Endometrial microvascular endothelial cells (primary cell): ENCODE measurements around the gene RBM15B. TPM values are rescaled to one million over a fixed set of nuclear protein-coding genes. Genes with fewer than 3 reads are reported as not detected.

Source experiments
- in situ Hi-C: cut with HindIII; loops from 2 replicates; pipeline ENCODE4 v1.10.0; 2017; ENCODE audit warnings: low sequenced_read_pairs, low pct_unique_long_range_greater_than_20kb; ENCODE audit errors: inconsistent ontology term
- total RNA-seq: library from RNA; depleted of rRNA; stranded (reverse); fragments of >200 nt; gene quantifications from one replicate; pipeline ENCODE4 v1.2.3, GENCODE V29; 2015; ENCODE audit errors: inconsistent ontology term

The RBM15B gene
- total RNA-seq, 1 donor from 2014 or later: 30.2 TPM

DNA sequence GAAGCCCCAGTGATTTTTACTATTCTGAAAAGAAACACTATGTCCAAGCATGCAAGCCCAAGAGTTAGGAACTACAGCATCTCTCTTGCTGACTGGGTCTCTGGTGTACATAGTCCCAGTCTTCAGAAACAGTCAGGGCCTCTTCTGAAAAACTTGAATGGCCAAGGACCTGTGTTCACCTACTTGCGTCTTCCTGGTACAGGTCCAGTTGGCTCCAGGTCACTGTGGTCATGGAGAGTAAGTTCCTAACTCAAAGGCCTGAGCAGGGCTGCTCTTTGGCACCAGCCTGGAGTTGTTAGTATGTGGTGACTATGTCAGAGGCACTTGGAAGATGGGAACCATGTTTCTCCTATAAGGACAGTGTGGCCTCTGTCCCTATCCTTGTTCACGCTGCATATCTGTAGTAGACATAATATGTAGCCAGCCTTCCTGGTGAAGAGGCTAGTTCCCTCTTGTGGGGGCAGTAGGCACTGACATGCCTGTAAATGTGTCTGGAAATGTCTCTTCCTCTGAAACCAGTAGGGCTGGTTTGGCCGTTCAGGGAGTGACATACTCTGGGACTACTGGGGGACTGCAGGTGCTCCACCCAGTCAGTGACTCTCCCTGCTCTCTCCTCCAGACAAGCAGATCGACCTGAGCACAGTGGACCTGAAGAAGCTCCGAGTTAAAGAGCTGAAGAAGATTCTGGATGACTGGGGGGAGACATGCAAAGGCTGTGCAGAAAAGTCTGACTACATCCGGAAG is 2.6 kb upstream of the RBM15B start:
- in situ Hi-C loops: loop anchor here (25.0 kb wide), 2 partner anchors 276 to 776 kb away; partner anchors contain the start of genes CISH and MAPKAPK3

DNA sequence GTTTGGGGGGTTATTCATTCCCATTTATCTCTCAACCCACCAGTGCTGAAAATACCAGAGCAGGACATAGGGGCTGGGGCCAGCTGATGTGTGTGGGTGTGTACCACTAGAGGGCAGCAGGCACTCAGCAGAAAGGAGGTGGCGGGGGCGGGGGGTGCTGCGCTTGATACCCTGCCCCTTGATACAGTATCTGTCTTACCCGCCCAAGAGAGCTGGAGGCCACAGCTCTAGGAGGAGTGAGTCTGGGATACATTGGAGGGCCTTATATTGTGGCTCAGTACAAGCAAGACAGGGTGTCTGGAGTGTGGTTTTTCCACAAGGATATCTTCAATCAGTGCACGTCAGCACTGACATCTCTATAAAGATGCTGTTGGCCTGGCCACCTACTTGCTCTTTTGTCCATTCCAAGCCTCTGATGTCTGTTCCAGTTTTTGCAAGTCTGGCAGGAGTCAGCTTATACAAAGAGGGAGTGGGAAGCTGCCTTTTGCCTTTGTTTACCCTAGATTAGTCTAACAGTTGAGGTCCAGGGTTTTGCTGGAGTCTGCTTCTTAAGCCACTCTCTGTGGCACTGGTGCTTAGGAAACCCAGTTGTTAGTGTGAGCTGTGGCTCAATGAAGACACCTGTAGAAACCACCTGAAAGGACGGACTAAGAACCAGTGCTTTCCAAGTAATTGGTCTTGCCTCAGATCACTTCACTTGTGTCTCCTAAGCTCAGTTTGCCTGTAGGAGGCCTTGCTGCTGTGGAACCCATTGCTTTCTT is 1.5 kb upstream of the RBM15B start:
- in situ Hi-C loops: loop anchor here (25.0 kb wide), 2 partner anchors 277 to 777 kb away; partner anchors contain the start of genes CISH and MAPKAPK3

DNA sequence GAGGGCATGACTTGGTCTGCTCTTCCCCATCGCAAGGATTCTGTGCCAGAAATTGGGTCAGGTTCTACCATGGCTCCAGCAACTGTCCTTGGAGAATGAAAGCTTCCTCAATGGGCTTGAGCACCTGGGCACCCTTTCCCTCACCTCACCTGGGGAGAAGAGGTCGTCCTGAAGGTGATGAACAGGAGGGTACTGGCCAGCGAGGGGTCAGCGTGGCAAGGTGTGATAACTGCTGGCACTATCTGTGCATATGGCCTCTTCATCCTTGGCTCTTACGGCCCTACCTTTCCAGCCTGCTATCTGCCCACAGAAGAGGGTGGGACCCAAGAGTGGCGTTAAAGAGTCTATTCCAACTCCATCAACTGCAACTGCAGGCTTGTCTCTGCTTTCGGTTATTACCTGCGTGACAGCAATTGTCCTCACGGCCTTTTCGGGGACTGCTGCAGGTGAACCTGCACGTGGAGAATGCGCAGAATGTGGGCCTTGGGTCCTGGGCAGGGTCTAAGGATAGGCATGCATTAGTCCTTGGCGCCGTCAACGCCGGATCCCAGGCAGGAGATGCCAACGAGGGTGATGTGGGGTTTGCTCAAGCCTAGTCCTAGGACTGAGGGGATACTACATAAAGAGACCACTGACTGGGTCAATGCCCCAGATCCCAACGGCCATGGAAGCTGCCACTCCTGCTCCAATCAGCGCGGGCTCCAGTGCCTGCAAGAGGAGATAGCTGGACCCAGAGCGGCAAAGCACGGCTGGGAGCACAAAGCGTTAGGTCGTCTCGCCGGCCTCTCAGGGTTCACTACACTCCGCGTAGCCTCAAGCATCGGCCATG is 625 bp upstream of the RBM15B start:
- in situ Hi-C loops: loop anchor here (25.0 kb wide), 2 partner anchors 278 to 778 kb away; partner anchors contain the start of genes CISH and MAPKAPK3

DNA sequence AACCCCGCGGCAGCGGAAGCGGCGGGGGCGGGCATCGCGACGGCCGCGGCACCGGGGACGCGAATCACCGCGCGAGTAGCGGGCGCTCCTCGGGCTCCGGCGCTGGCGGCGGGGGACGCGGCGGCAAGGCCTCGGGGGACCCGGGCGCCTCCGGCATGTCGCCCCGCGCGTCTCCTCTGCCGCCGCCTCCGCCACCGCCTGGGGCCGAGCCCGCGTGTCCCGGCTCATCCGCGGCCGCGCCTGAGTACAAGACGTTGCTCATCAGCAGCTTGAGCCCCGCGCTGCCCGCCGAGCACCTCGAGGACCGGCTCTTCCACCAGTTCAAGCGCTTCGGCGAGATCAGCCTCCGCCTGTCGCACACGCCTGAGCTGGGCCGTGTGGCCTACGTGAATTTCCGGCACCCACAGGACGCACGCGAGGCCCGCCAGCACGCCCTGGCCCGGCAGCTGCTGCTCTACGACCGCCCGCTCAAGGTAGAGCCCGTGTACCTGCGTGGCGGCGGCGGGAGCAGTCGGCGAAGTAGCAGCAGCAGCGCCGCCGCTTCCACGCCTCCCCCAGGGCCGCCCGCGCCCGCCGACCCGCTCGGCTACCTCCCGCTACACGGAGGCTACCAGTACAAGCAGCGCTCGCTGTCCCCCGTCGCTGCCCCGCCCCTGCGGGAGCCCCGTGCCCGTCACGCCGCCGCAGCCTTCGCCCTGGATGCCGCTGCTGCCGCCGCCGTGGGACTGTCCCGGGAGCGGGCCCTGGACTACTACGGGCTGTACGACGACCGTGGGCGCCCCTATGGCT is 675 bp downstream of the RBM15B start:
- in situ Hi-C loops: loop anchor here (25.0 kb wide), 2 partner anchors 279 to 779 kb away; partner anchors contain the start of genes CISH and MAPKAPK3

DNA sequence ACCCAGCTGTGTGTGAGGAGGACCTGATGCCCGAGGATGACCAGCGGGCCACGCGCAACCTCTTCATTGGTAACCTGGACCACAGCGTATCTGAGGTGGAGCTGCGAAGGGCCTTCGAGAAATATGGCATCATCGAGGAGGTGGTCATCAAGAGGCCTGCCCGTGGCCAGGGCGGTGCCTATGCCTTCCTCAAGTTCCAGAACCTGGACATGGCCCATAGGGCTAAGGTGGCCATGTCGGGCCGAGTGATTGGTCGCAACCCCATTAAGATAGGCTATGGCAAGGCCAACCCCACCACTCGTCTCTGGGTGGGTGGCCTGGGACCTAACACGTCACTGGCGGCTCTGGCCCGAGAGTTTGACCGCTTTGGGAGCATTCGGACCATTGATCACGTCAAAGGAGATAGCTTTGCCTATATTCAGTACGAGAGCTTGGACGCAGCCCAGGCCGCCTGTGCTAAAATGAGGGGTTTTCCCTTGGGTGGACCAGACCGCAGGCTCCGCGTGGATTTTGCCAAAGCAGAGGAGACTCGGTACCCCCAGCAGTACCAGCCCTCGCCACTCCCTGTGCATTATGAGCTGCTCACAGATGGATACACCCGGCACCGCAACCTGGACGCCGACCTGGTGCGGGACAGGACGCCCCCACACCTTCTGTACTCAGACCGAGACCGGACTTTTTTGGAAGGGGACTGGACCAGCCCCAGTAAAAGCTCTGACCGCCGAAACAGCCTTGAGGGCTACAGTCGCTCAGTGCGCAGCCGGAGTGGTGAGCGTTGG is 1.5 kb downstream of the RBM15B start:
- in situ Hi-C loops: loop anchor here (25.0 kb wide), 2 partner anchors 280 to 780 kb away; partner anchors contain the start of genes CISH and MAPKAPK3

DNA sequence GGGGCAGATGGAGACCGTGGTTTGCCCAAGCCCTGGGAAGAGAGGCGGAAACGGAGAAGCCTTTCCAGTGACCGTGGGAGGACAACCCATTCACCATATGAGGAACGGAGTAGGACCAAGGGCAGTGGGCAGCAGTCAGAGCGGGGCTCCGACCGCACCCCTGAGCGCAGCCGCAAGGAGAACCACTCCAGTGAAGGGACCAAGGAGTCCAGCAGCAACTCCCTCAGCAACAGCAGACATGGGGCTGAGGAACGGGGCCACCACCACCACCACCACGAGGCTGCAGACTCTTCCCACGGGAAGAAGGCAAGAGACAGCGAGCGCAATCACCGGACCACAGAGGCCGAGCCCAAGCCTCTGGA is 2.0 kb downstream of the RBM15B start:
- in situ Hi-C loops: loop anchor here (25.0 kb wide), 2 partner anchors 281 to 781 kb away; partner anchors contain the start of genes CISH and MAPKAPK3

DNA sequence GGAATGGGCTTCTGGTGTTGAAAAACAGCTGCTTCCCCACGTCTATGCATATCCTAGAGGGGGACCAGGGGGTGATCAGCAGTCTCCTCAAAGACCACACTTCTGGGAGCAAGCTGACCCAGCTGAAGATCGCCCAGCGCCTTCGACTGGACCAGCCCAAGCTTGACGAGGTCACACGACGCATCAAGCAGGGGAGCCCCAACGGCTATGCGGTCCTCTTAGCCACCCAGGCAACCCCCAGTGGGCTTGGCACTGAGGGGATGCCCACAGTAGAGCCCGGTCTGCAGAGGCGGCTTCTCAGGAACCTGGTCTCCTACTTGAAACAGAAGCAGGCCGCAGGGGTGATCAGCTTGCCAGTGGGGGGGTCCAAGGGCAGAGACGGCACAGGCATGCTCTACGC is 2.5 kb downstream of the RBM15B start:
- in situ Hi-C loops: loop anchor here (25.0 kb wide), 2 partner anchors 281 to 781 kb away; partner anchors contain the start of genes CISH and MAPKAPK3

DNA sequence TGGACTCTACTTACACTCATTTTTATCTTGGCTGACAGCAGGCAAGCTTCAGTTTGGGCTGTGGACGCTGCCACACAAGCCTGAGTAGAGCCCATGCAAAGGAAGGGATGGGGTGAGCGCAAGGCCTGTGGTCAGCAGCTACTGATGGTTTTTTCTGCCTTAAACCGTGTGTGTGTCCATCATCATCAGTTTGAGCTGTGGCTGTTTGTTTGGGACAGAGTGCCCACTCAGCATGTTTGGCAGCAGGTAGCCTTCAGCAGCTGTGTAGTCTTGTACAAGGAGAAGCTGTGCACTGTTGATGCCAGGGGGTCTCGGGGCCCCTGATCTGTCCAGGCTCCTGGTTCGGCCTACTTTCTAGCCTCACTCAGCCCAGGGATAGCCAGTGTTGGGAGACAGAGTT is 3.5 kb downstream of the RBM15B start:
- in situ Hi-C loops: loop anchor here (25.0 kb wide), 2 partner anchors 282 to 782 kb away; partner anchors contain the start of genes CISH and MAPKAPK3

DNA sequence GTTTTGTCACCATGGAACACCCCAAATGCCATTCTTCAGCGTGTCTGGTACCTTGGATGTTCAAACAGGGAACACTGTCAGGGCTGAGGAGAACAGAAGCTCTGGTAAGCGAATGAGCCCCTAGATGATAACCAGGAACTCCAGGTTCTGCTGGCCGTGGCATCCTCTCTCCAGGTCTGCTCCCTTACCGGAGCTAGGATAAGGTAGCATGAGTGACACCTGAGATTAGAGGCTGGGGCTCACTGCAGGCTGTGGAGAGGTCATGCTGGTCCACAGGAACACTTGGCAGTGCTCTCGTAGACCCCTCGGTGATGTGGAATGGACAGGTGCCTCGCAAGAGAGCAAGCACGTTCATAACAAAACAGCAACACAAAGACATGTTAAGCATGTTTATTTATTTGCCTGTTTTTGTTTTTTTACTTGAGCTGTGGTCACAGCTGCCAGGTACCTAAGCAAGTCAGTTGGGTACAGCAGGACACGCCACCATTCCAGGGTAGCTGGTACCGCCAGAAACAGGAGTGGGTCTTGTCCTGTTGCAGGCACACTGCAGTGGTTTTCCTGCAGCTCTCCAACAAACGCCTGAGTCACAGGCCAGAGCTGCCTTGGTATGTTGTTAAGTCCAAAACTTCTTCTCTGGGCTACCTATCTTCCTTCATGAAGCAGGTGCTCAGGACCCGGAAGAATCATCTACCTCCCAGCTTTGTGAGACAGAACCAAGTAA is 4.6 kb downstream of the RBM15B start:
- in situ Hi-C loops: loop anchor here (25.0 kb wide), 2 partner anchors 283 to 783 kb away; partner anchors contain the start of genes CISH and MAPKAPK3

DNA sequence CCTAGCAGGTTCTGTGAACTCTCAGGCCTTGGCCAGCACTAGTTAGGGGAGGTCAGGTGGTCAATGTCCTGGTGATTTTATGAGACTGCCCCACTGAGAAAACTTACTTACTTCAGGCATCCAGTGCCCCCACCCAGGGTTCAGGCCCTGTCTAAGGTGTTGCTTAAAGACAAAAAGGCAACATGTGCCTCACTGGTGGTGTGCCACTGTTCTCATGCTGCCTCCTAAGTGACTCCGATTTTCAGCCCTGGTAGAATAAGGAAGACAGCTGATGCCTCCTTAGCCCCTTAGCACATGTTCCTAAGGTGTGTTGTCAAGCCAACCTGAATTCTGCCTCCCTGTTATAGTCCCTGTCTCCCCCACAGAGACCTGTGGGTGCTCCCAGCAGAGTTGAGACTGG is 5.3 kb downstream of the RBM15B start:
- in situ Hi-C loops: loop anchor here (25.0 kb wide), 2 partner anchors 284 to 784 kb away; partner anchors contain the start of genes CISH and MAPKAPK3

DNA sequence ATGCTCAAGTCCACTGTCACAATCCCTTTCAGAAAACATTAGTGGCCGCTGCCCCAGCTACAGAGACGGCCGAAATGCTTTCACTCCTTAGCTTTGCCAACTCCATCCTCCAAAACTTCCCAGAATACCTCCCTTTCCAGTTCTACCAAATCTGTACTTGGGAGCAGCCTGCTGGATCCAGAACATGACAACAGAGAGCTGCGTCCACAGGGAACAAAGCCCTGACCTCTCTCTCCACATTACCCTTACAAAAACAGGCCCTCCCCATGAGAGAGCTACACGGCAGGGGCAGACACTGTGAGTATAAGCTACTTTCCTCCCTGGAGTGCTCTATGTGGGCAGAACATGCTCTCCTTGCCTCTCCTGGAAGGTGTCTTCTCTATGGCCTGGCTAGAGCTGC is 6.3 kb downstream of the RBM15B start:
- in situ Hi-C loops: loop anchor here (25.0 kb wide), 2 partner anchors 285 to 785 kb away; partner anchors contain the start of genes CISH and MAPKAPK3

DNA sequence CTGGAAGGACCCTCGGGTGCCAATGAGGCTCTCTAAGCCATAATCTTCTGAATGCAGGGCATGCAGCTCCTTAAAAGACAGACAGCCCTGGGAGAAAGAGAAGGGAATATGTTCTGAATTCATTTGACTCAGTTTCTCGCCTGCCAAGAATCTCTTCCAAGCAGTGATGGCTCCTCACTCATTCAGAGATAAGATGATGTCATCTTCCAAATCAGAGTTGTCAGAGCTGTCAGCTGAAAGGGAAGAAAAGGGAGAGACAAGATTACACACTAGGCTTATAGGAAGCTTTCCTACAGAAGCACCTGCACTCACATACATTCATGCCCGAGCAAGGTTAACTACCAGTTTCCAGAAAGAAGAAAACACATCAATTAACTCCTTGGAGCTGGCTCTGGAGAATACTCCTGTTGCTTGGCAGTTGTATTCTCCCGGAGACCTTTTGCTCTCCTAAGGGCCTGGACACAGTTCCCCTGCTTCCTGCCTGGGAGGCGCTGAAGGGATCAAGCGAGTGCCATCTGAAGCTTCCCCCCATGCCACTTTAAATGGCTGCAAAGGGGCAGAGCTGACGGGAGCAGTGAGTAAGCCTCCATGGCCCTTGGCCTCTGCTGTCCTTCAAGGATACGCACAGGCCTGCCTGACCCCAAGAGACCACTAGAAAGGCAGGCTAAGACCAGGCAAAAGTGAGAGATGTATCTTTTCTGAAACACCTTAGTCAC is 7.7 kb downstream of the RBM15B start:
- in situ Hi-C loops: loop anchor here (25.0 kb wide), 2 partner anchors 286 to 786 kb away; partner anchors contain the start of genes CISH and MAPKAPK3

DNA sequence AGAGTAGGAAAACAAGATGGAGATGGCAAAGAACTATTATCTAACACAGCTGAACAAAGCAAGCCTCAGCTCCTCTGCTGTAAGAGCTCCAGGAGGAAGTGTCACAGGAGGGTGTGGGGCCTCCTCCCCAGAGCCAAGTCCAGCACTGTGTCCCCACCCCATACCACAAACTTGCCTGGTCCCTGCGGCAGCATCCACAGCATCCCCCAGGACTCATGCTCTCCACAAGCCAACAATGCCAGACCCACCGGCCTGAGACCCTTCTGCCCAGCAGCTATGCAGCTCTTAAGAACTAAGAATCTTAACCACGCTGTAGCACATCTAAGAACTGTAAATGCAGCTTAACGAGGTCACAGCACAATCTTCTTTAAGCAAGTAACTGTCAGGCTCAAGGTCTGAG is 9.1 kb downstream of the RBM15B start:
- in situ Hi-C loops: no loop called here

DNA sequence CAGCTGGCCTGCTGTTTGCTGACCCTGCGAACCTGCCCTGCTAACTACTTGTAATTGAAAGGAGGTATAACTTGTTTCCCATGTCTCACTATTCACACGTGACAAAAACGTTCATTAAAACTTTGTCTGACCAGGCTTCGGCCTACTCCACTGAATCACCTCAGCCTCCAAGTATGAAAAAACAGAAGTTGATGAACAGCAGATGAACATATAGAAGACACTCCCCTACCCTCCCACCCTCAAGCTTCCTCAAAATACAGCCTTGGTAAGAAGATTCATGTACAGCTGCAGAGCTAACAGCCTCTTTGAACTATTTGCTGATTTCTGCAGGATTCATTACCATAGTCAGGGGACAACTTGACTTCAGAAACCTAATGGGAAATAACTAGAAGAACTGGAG is 10.7 kb downstream of the RBM15B start:
- in situ Hi-C loops: no loop called here

DNA sequence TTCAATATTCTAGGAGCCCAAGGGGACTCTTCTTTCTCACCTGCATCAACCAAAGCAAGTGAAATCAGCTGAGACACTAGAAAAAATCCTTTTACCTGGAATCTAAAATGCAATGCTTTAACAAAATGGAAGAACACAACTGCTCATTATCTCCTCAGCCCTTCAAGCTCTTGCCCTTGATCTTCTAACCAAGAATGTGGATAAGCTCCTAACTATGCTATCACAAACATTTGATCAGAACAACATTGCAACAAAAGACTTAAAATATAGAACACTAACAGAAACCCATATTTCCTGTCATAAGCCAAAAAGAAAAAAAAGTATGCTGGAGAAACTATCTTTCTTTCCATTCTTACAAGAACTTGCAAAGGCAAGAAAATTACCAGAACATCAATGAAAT is 12.6 kb downstream of the RBM15B start:
- in situ Hi-C loops: no loop called here

DNA sequence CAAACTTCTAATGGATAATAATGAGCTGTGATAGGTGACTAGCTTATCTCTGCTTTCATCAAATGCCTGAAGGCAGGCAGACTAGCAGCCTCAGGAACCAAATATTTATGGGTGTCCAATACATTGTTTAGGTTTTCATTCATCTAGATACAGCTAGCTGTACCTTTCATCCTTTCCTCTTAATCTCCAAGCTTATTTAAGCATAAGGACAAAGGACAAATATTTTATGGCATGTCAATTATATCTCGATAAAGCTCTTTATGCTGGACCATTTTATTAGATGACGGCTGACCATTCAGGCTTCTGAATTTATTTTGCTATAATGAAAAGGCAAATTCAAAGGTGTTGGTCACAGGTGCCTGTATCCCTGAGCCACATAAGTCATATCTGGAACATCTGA is 16.9 kb downstream of the RBM15B start:
- in situ Hi-C loops: no loop called here
